K562 (cell line): ENCODE results near the gene PPP1R3A.

Experiments used
- BMI1 ChIP-seq: fragments of 150-350 bp; IDR thresholded peaks from 2 replicates; pipeline ENCODE4 v1.6.1; 2014; ENCODE audit warnings: low read length
- E2F1 ChIP-seq: sonication (generic); formaldehyde crosslinking; IDR thresholded peaks from 2 replicates; pipeline ENCODE4 v1.8.1; 2023; ENCODE audit warnings: mild to moderate bottlenecking, missing genetic modification reagents, moderate library complexity
- TAF1 ChIP-seq: IDR thresholded peaks from 2 replicates; pipeline ENCODE4 v1.6.1; 2011; ENCODE audit warnings: mild to moderate bottlenecking, low read length, moderate library complexity; ENCODE audit not compliant: insufficient read depth, control insufficient read depth, severe bottlenecking; ENCODE audit errors: extremely low read depth
- ZNF324 ChIP-seq: fragments of 250-450 bp; sonication (Bioruptor Pico); IDR thresholded peaks from 2 replicates; pipeline ENCODE4 v1.4.0; 2020; ENCODE audit warnings: mild to moderate bottlenecking
- ZNF76 ChIP-seq: fragments of 250-450 bp; sonication (Bioruptor Pico); IDR thresholded peaks from 2 replicates; pipeline ENCODE4 v1.4.0; 2020; ENCODE audit warnings: mild to moderate bottlenecking, moderate library complexity, borderline replicate concordance
- TF ChIP-seq, protein P1 (sequence below): sonication (generic); formaldehyde crosslinking; IDR thresholded peaks from 2 replicates; pipeline ENCODE4 v1.5.0; 2020; ENCODE audit warnings: missing genetic modification reagents
- TF ChIP-seq, protein P2 (sequence below), 3 experiments: IDR thresholded peaks in 2 of 3; conservative IDR thresholded peaks in 1 of 3; 2 replicates each; pipeline ENCODE4 v1.5.1; 2011 to 2012; ENCODE audit warnings: low read length in 3 of 3, mild to moderate bottlenecking in 3 of 3, control low read depth in 2 of 3, improper control_type of control experiment in 1 of 3, inconsistent platforms in 1 of 3, low read depth in 1 of 3, mixed read lengths in 1 of 3, moderate library complexity in 1 of 3; ENCODE audit not compliant: insufficient read depth in 2 of 3

DNA sequence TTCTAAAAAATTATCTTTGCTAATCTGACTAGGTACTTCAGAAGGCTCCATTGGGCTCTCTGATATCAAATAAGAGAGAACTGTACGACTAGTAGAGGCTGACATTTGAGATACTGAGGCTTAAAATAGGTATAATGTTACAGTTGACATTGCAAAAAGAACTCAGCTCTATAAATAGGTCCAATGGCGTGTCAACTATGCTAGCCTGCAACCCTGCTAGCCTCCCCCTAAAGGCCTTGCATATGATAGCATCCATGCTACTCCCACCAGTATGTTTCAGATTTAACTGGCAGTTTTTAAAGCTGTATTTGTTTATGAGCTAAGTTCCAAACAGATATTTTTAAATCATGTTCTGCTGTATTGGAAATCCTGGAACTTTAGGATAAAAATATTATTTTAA lies at the start of gene PPP1R3A:
- TF ChIP-seq, protein P1, sequence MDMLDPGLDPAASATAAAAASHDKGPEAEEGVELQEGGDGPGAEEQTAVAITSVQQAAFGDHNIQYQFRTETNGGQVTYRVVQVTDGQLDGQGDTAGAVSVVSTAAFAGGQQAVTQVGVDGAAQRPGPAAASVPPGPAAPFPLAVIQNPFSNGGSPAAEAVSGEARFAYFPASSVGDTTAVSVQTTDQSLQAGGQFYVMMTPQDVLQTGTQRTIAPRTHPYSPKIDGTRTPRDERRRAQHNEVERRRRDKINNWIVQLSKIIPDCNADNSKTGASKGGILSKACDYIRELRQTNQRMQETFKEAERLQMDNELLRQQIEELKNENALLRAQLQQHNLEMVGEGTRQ = no peak
- TF ChIP-seq BMI1 (no peak), ZNF324 (CRISPR knock-in tag) (no peak), ZNF76 (CRISPR knock-in tag) (no peak), E2F1 (no peak), TAF1 (no peak)
- TF ChIP-seq, protein P2, sequence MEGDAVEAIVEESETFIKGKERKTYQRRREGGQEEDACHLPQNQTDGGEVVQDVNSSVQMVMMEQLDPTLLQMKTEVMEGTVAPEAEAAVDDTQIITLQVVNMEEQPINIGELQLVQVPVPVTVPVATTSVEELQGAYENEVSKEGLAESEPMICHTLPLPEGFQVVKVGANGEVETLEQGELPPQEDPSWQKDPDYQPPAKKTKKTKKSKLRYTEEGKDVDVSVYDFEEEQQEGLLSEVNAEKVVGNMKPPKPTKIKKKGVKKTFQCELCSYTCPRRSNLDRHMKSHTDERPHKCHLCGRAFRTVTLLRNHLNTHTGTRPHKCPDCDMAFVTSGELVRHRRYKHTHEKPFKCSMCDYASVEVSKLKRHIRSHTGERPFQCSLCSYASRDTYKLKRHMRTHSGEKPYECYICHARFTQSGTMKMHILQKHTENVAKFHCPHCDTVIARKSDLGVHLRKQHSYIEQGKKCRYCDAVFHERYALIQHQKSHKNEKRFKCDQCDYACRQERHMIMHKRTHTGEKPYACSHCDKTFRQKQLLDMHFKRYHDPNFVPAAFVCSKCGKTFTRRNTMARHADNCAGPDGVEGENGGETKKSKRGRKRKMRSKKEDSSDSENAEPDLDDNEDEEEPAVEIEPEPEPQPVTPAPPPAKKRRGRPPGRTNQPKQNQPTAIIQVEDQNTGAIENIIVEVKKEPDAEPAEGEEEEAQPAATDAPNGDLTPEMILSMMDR (IDR thresholded peaks at IDR 0.05 in 2 of 3, conservative IDR thresholded peaks at IDR 0.05 in 1 of 3; ENCODE audit: insufficient read depth in 2 of 3, low read depth in 1 of 3, low read length in 3 of 3) = no peak
